K562 (cell line): ENCODE measurements around the gene PDE6B.
"Not testable (repeated sequence)": the region's sequence is repeated elsewhere in the genome, so short reads cannot be mapped to it uniquely, and the experiment has no call there.

Experiments used
- CGGBP1 ChIP-seq: fragments of 250-450 bp; sonication (Bioruptor Pico); IDR thresholded peaks from 2 replicates; pipeline ENCODE4 v1.9.0; 2021; ENCODE audit warnings: mild to moderate bottlenecking
- CTCF ChIP-seq, 3 experiments: IDR thresholded peaks in 2 of 3; conservative IDR thresholded peaks in 1 of 3; 2 replicates each; pipeline ENCODE4 v1.5.1; 2011 to 2012; ENCODE audit warnings: low read length in 3 of 3, mild to moderate bottlenecking in 3 of 3, control low read depth in 2 of 3, improper control_type of control experiment in 1 of 3, inconsistent platforms in 1 of 3, low read depth in 1 of 3, mixed read lengths in 1 of 3, moderate library complexity in 1 of 3; ENCODE audit not compliant: insufficient read depth in 2 of 3
- FOS ChIP-seq: IDR thresholded peaks from 3 replicates; pipeline ENCODE4 v1.6.1; 2011; ENCODE audit not compliant: insufficient read length; ENCODE audit errors: extremely low read depth
- GATAD2B ChIP-seq: fragments of 450-650 bp; IDR thresholded peaks from 2 replicates; pipeline ENCODE4 v1.6.1; 2017; ENCODE audit warnings: mild to moderate bottlenecking, borderline replicate concordance
- HDAC2 ChIP-seq: fragments of 450-650 bp; IDR thresholded peaks from 2 replicates; pipeline ENCODE4 v1.6.1; 2016; ENCODE audit warnings: mild to moderate bottlenecking
- MAX ChIP-seq: sonication (generic); formaldehyde crosslinking; IDR thresholded peaks from 2 replicates; pipeline ENCODE4 v1.9.0; 2022; ENCODE audit warnings: mild to moderate bottlenecking, missing genetic modification reagents
- NFE2L1 ChIP-seq: fragments of 450-650 bp; IDR thresholded peaks from 2 replicates; pipeline ENCODE4 v1.6.1; 2016; ENCODE audit warnings: missing genetic modification characterization, low read depth, mild to moderate bottlenecking, missing compliant biosample characterization, moderate library complexity, borderline replicate concordance
- PCBP1 ChIP-seq: fragments of 200-400 bp; formaldehyde crosslinking; IDR thresholded peaks from 2 replicates; pipeline ENCODE4 v1.6.1; 2018; ENCODE audit warnings: mild to moderate bottlenecking, low read depth, low read length; ENCODE audit not compliant: poor library complexity, severe bottlenecking
- POLR2A ChIP-seq: fragments of 450-650 bp; conservative IDR thresholded peaks from 2 replicates; pipeline ENCODE4 v1.6.1; 2016
- RBBP5 ChIP-seq: fragments of 200-600 bp; sonication (generic); IDR thresholded peaks from 2 replicates; pipeline ENCODE4 v1.6.1; 2012; ENCODE audit warnings: borderline replicate concordance, mild to moderate bottlenecking, low read length, control low read depth, inconsistent platforms; ENCODE audit not compliant: insufficient read depth, poor library complexity, severe bottlenecking
- TAF1 ChIP-seq: IDR thresholded peaks from 2 replicates; pipeline ENCODE4 v1.6.1; 2011; ENCODE audit warnings: mild to moderate bottlenecking, low read length, moderate library complexity; ENCODE audit not compliant: insufficient read depth, control insufficient read depth, severe bottlenecking; ENCODE audit errors: extremely low read depth
- TAF15 ChIP-seq: fragments of 200-400 bp; formaldehyde crosslinking; IDR thresholded peaks from 2 replicates; pipeline ENCODE4 v1.6.1; 2017; ENCODE audit warnings: mild to moderate bottlenecking, low read depth, low read length, moderate library complexity
- ZEB2 ChIP-seq: fragments of 450-650 bp; IDR thresholded peaks from 2 replicates; pipeline ENCODE4 v1.6.1; 2016
- ZHX1 ChIP-seq: fragments of 150-350 bp; conservative IDR thresholded peaks from 2 replicates; pipeline ENCODE4 v1.6.1; 2014; ENCODE audit warnings: low read length

GRCh38 chr4:706083-706633 is 80.8 kb downstream of the PDE6B start:
- not testable (repeated sequence) for TF ChIP-seq ZHX1; GATAD2B; TAF1; NFE2L1 (tag); MAX; CGGBP1 (CRISPR knock-in tag); TAF15; POLR2A; RBBP5; ZEB2; PCBP1; FOS; HDAC2; CTCF (IDR thresholded peaks at IDR 0.05 in 2 of 3, conservative IDR thresholded peaks at IDR 0.05 in 1 of 3; ENCODE audit: insufficient read depth in 2 of 3, low read depth in 1 of 3, low read length in 3 of 3)
